Mesenchymal stem cell (in vitro differentiated cells and primary cell): ENCODE data around the gene DOCK10.

Experiments
- DNase-seq: peaks from one replicate; pipeline ENCODE4 v3.0.0-alpha.2; 2013
- H2AFZ ChIP-seq: one replicate; pipeline ENCODE4 v1.6.1; 2013; ENCODE audit warnings: low read depth, mild to moderate bottlenecking, control low read depth, inconsistent platforms, low read length, moderate library complexity
- H2AK5ac ChIP-seq: 2 replicates; pipeline ENCODE4 v1.6.1; 2013; ENCODE audit warnings: low read length, moderate library complexity, mild to moderate bottlenecking, inconsistent platforms; ENCODE audit not compliant: severe bottlenecking
- H2BK120ac ChIP-seq: one replicate; pipeline ENCODE4 v1.6.1; 2013; ENCODE audit warnings: low read depth, mild to moderate bottlenecking, inconsistent platforms, low read length, moderate library complexity
- H2BK12ac ChIP-seq, 2 experiments: one replicate each; pipeline ENCODE4 v1.6.1; 2013; ENCODE audit warnings: inconsistent platforms in 2 of 2, low read length in 2 of 2, mild to moderate bottlenecking in 2 of 2, moderate library complexity in 2 of 2, control low read depth in 1 of 2
- H2BK15ac ChIP-seq: one replicate; pipeline ENCODE4 v1.6.1; 2013; ENCODE audit warnings: mild to moderate bottlenecking, low read depth, inconsistent platforms; ENCODE audit not compliant: poor library complexity, severe bottlenecking
- H2BK5ac ChIP-seq: 2 replicates; pipeline ENCODE4 v1.6.1; 2013; ENCODE audit warnings: low read depth, mild to moderate bottlenecking, low read length, control low read depth, inconsistent platforms; ENCODE audit not compliant: poor library complexity, severe bottlenecking
- H3K14ac ChIP-seq, 2 experiments: one replicate each; pipeline ENCODE4 v1.6.1; 2013; ENCODE audit warnings: inconsistent platforms in 2 of 2, low read length in 2 of 2, control low read depth in 1 of 2, mild to moderate bottlenecking in 1 of 2, moderate library complexity in 1 of 2
- H3K18ac ChIP-seq, 2 experiments: one replicate each; pipeline ENCODE4 v1.6.1; 2013; ENCODE audit warnings: inconsistent platforms in 2 of 2, low read length in 2 of 2, control low read depth in 1 of 2, low read depth in 1 of 2, mild to moderate bottlenecking in 1 of 2
- H3K23ac ChIP-seq, 2 experiments: one replicate each; pipeline ENCODE4 v1.6.1; 2013; ENCODE audit warnings: inconsistent platforms in 2 of 2, low read length in 2 of 2, mild to moderate bottlenecking in 2 of 2, moderate library complexity in 2 of 2, control low read depth in 1 of 2
- H3K27ac ChIP-seq: 2 replicates; pipeline ENCODE4 v1.5.1; 2013; ENCODE audit warnings: mild to moderate bottlenecking, moderate library complexity, low read length, control low read depth, inconsistent platforms; ENCODE audit not compliant: poor library complexity, severe bottlenecking
- H3K27me3 ChIP-seq, 2 experiments: 2 replicates each; pipeline versions ENCODE4 v1.6.1 to v1.7.0; 2013; ENCODE audit warnings: low read length in 2 of 2, mild to moderate bottlenecking in 2 of 2, moderate library complexity in 2 of 2, control low read depth in 1 of 2, inconsistent platforms in 1 of 2; ENCODE audit not compliant: control insufficient read depth in 1 of 2, insufficient read depth in 1 of 2
- H3K36me3 ChIP-seq, 2 experiments: 2 replicates each; pipeline versions ENCODE4 v1.6.1 to v1.7.0; 2013; ENCODE audit warnings: low read length in 2 of 2, control low read depth in 1 of 2, inconsistent platforms in 1 of 2, low read depth in 1 of 2, mild to moderate bottlenecking in 1 of 2; ENCODE audit not compliant: insufficient read depth in 2 of 2, control insufficient read depth in 1 of 2
- H3K4ac ChIP-seq, 2 experiments: one replicate each; pipeline ENCODE4 v1.6.1; 2013; ENCODE audit warnings: inconsistent platforms in 2 of 2, low read length in 2 of 2, mild to moderate bottlenecking in 2 of 2, moderate library complexity in 2 of 2, control low read depth in 1 of 2, low read depth in 1 of 2
- H3K4me1 ChIP-seq: 2 replicates; pipeline ENCODE4 v1.6.1; 2013; ENCODE audit warnings: low read depth, low read length, control low read depth; ENCODE audit not compliant: control insufficient read depth, insufficient read depth
- H3K4me2 ChIP-seq: 2 replicates; pipeline ENCODE4 v1.6.1; 2013; ENCODE audit warnings: low read length, mild to moderate bottlenecking, inconsistent platforms; ENCODE audit not compliant: poor library complexity, severe bottlenecking
- H3K4me3 ChIP-seq, 2 experiments: 2 replicates each; pipeline versions ENCODE4 v1.5.1 to v1.7.0; 2013; ENCODE audit warnings: low read length in 2 of 2, mild to moderate bottlenecking in 2 of 2, control low read depth in 1 of 2, low read depth in 1 of 2; ENCODE audit not compliant: insufficient read depth in 1 of 2
- H3K79me1 ChIP-seq: replicated peaks from 2 replicates; pipeline ENCODE4 v1.6.1; 2013; ENCODE audit warnings: mild to moderate bottlenecking, control low read depth, low read length, inconsistent platforms; ENCODE audit not compliant: poor library complexity, severe bottlenecking
- H3K9ac ChIP-seq: 2 replicates; pipeline ENCODE4 v1.7.0; 2013; ENCODE audit warnings: mild to moderate bottlenecking, low read length, moderate library complexity
- H3K9me3 ChIP-seq: 2 replicates; pipeline ENCODE4 v1.7.0; 2013; ENCODE audit warnings: mild to moderate bottlenecking, low read length; ENCODE audit not compliant: control insufficient read depth
- H4K8ac ChIP-seq: one replicate; pipeline ENCODE4 v1.6.1; 2013; ENCODE audit warnings: inconsistent platforms, mild to moderate bottlenecking, low read length, moderate library complexity
- H4K91ac ChIP-seq: one replicate; pipeline ENCODE4 v1.6.1; 2013; ENCODE audit warnings: mild to moderate bottlenecking, low read length, inconsistent platforms
- WGBS: methylation state at CpG from one replicate; pipeline ENCODE4 v1.1.7; 2013; ENCODE audit warnings: mixed read lengths; 5-methylcytosine and 5-hydroxymethylcytosine counted together

Gene DOCK10

DNA sequence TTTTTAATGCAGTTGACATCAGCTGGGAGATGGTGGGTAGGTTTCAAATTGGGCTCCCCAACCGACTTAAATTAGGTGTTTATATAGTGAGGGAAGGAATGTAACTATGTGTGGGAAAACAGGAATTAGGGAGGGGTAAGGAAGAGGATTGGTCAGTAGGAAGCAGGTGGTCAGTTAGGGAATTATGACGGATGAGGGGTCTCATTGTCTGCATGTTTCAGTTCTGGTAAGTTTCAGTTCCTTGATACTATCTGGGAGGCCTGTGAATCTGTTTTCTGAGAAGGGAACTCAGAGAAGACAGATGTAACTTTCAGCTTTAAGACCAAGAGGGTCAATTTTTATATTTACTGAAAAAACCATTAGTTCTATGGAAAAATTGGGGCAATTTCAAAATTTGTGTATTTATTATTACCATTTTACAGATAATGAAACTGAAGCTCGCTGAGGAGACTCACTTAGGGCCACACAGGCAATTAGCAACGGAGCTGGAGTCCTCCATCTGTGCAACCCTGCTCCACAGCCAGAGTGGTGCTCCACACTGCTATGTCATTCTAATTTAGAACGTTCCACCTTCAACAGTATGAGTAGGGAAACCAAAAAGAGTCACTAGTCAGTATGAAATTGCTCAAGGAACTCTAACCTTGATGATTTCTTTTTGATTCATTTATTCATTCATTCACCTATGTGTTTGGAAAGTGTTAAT lies 290.1 kb downstream of the DOCK10 start:
- no peaks in the 10 kb centered on the region for H3K4me1 ChIP-seq
- no peak overlapping the region for H4K91ac ChIP-seq
- H3K36me3 ChIP-seq = no peaks in the 10 kb centered on the region
- no peaks in the 10 kb centered on the region for H3K9me3 ChIP-seq
- H2BK12ac ChIP-seq = no peak overlapping the region
- H2AFZ ChIP-seq = no peak overlapping the region
- H3K23ac ChIP-seq = no peak overlapping the region
- no peak overlapping the region for H3K4ac ChIP-seq
- H2BK120ac ChIP-seq = no peak overlapping the region
- H2AK5ac ChIP-seq = no peak overlapping the region
- H3K4me2 ChIP-seq = no peak overlapping the region
- H2BK15ac ChIP-seq = no peak overlapping the region
- no peak for DNase-seq
- no peak overlapping the region for H2BK5ac ChIP-seq
- no peak overlapping the region for H3K4me3 ChIP-seq
- H3K27ac ChIP-seq = no peak overlapping the region
- no peak overlapping the region for H4K8ac ChIP-seq
- H3K79me1 ChIP-seq = no peaks in the 10 kb centered on the region
- no peak overlapping the region for H3K14ac ChIP-seq
- 69% methylated on average over 4 of the region's 5 CpGs for WGBS
- no peak overlapping the region for H3K9ac ChIP-seq
- H3K18ac ChIP-seq = no peak overlapping the region
- no peaks in the 10 kb centered on the region for H3K27me3 ChIP-seq

DNA sequence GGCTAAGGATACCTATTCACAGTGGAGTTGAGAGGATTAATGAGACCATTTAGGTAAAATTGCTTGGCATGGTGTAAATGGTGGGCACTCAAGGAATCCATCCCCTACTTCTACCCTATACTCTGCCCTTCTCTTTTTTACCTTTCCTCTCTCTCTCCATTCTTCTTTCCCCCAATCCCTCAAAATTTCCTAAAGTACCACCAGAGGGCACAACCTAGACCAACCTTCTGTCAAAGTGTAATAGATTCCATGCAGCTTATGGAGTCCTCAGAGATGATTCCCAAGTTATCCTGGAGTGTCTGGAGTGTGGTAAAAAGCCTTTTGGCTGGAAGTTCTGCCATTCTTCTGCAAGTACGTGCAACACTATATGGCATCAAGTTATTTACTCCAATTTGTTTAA lies 293.1 kb downstream of the DOCK10 start:
- H3K4me3 ChIP-seq = no peak overlapping the region
- peak; percentile 5 for DNase-seq
- no peaks in the 10 kb centered on the region for H3K9me3 ChIP-seq
- WGBS = no CpG with 5 or more reads among the region's 1 CpG
- no peak overlapping the region for H3K4me2 ChIP-seq
- no peak overlapping the region for H4K91ac ChIP-seq
- no peak overlapping the region for H4K8ac ChIP-seq
- H2BK120ac ChIP-seq = no peak overlapping the region
- no peaks in the 10 kb centered on the region for H3K4me1 ChIP-seq
- no peak overlapping the region for H3K9ac ChIP-seq
- no peak overlapping the region for H3K23ac ChIP-seq
- no peak overlapping the region for H3K18ac ChIP-seq
- H3K36me3 ChIP-seq = no peaks in the 10 kb centered on the region
- no peaks in the 10 kb centered on the region for H3K27me3 ChIP-seq
- H3K14ac ChIP-seq = no peak overlapping the region
- no peak overlapping the region for H2BK15ac ChIP-seq
- H3K79me1 ChIP-seq = no peaks in the 10 kb centered on the region
- H2AK5ac ChIP-seq = no peak overlapping the region
- no peak overlapping the region for H2AFZ ChIP-seq
- H3K4ac ChIP-seq = no peak overlapping the region
- no peak overlapping the region for H3K27ac ChIP-seq
- H2BK5ac ChIP-seq = no peak overlapping the region
- no peak overlapping the region for H2BK12ac ChIP-seq

DNA sequence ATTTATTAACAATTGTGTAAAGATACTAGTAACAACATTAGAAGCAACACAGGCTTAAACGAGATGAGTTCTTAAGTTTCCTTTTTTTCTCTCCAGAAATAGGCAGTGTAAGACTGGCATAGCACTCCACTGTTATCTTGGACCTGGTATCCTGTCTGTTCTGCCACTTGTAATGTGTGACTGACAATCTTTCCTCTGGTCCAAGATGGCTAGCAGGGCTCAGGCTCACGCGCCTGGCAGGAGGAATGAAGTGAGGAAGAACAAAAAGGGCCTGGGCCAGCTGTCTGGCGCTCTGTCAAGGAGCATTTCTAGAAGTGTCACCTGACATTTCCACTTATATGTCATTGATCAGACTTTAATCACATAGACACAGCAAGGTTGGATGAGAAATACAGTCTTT lies 294.5 kb downstream of the DOCK10 start:
- Histone ChIP-seq H3K27ac (no peak overlapping the region), H2AK5ac (no peak overlapping the region), H4K91ac (no peak overlapping the region), H2AFZ (no peak overlapping the region), H2BK15ac (no peak overlapping the region), H3K4me1 (no peaks in the 10 kb centered on the region), H3K9me3 (no peaks in the 10 kb centered on the region), H2BK120ac (no peak overlapping the region), H3K79me1 (no peaks in the 10 kb centered on the region), H3K18ac (no peak overlapping the region), H3K14ac (no peak overlapping the region), H3K4ac (no peak overlapping the region), H2BK5ac (no peak overlapping the region), H4K8ac (no peak overlapping the region), H3K4me3 (no peak overlapping the region), H3K27me3 (no peaks in the 10 kb centered on the region), H2BK12ac (no peak overlapping the region), H3K4me2 (no peak overlapping the region), H3K36me3 (no peaks in the 10 kb centered on the region), H3K23ac (no peak overlapping the region), H3K9ac (no peak overlapping the region)
- DNase-seq = no peak
- 75% methylated on average over 2 of the region's 4 CpGs for WGBS

DNA sequence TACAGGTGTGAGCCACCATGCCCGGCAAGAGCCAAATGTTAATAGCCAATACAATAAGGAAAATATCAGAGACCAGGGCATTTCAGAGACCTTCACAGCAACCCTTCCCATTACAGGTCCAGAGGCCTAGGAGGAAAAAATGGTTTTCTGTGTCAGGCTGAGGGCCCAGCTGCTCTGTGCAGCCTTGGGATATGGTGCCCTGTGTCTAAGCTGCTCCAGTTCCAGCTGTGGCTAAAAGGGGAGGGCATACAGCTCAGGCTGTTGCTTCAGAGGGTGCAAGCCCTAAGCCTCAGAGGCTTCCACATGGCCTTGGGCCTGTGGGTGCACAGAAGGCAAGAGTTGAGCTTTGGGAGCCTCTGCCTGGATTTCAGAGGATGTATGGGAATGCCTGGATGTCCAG lies 306.0 kb downstream of the DOCK10 start:
- no peak overlapping the region for H3K4me3 ChIP-seq
- H3K14ac ChIP-seq = no peak overlapping the region
- H3K18ac ChIP-seq = no peak overlapping the region
- 100% methylated on average over 1 of the region's 1 CpG for WGBS
- H3K4ac ChIP-seq = no peak overlapping the region
- no peaks in the 10 kb centered on the region for H3K4me1 ChIP-seq
- H2AFZ ChIP-seq = no peak overlapping the region
- H2BK12ac ChIP-seq = no peak overlapping the region
- H3K79me1 ChIP-seq = no peaks in the 10 kb centered on the region
- no peaks in the 10 kb centered on the region for H3K27me3 ChIP-seq
- H3K23ac ChIP-seq = no peak overlapping the region
- no peak overlapping the region for H3K27ac ChIP-seq
- no peak overlapping the region for H2BK120ac ChIP-seq
- no peak overlapping the region for H4K91ac ChIP-seq
- no peaks in the 10 kb centered on the region for H3K36me3 ChIP-seq
- no peak overlapping the region for H2BK5ac ChIP-seq
- H3K4me2 ChIP-seq = no peak overlapping the region
- no peak overlapping the region for H3K9ac ChIP-seq
- H2BK15ac ChIP-seq = no peak overlapping the region
- DNase-seq = no peak
- H4K8ac ChIP-seq = no peak overlapping the region
- H3K9me3 ChIP-seq = peaks cover 26% of the 10 kb centered on the region
- H2AK5ac ChIP-seq = no peak overlapping the region
